Stomach (tissue), 9 donors: Measurements from ENCODE around the gene PSKH1. TPM values are rescaled to one million over a fixed set of nuclear protein-coding genes. Genes with fewer than 3 reads are reported as not detected.
A peak's percentile ranks its signal among the peaks of the same experiment; 100 is the strongest.

Source experiments
- DNase-seq, 2 donors: peaks; one replicate each; pipeline versions ENCODE4 v3.0.0 to v3.0.0-alpha.2; 2013 to 2019
- H3K27ac ChIP-seq, 5 donors: fragments of 200-600 bp in 4 of 5; sonication (generic) in 4 of 5; one replicate each; pipeline ENCODE4 v1.5.1; 2013 to 2019; ENCODE audit warnings: mild to moderate bottlenecking in 1 of 5, moderate library complexity in 1 of 5
- H3K27me3 ChIP-seq, 3 donors: fragments of 200-600 bp; sonication (generic); one replicate each; pipeline ENCODE4 v1.5.1; 2017 to 2019; ENCODE audit warnings: mixed run types in 1 of 3
- H3K36me3 ChIP-seq, 4 donors: fragments of 200-600 bp; sonication (generic); 1 replicate in 3 of 4; 2 replicates in 1 of 4; pipeline ENCODE4 v1.5.1; 2016 to 2019
- H3K4me1 ChIP-seq, 4 donors: fragments of 200-600 bp; sonication (generic); one replicate each; pipeline ENCODE4 v1.5.1; 2016 to 2019
- H3K4me3 ChIP-seq, 4 donors: fragments of 200-600 bp; sonication (generic) in 3 of 4; one replicate each; pipeline ENCODE4 v1.5.1; 2016 to 2019; ENCODE audit warnings: mild to moderate bottlenecking in 1 of 4
- H3K9me3 ChIP-seq, 4 donors: fragments of 200-600 bp; sonication (generic); one replicate each; pipeline ENCODE4 v1.5.1; 2016 to 2019
- EP300 ChIP-seq: sonication (generic); formaldehyde crosslinking; IDR thresholded peaks from one replicate; pipeline ENCODE4 v1.6.1; 2017; ENCODE audit warnings: antibody characterized with exemption
- POLR2A ChIP-seq, 4 donors: fragments of 450-650 bp; IDR thresholded peaks; one replicate each; pipeline ENCODE4 v1.6.1; 2016; ENCODE audit warnings: antibody characterized with exemption in 4 of 4, control low read depth in 2 of 4, mild to moderate bottlenecking in 1 of 4, moderate library complexity in 1 of 4
- POLR2AphosphoS5 ChIP-seq, 3 donors: sonication (generic); formaldehyde crosslinking; IDR thresholded peaks; one replicate each; pipeline ENCODE4 v1.6.1; 2016; ENCODE audit warnings: antibody characterized with exemption in 3 of 3
- WGBS, 5 donors: extraction: QIAGEN DNeasy Blood & Tissue Kit in 3 of 5; methylation state at CpG; one replicate each; pipeline versions ENCODE4 v1.1.5 to v1.1.7; 2013 to 2018; 5-methylcytosine and 5-hydroxymethylcytosine counted together
- intact Hi-C: fragments of 100-400 bp; cut with DNase I; formaldehyde crosslinking; loops from one replicate; pipeline ENCODE4 v1.15.1; 2023; ENCODE audit warnings: low total_unique reads
- polyA plus RNA-seq, 3 donors: library from polyadenylated mRNA; stranded (reverse); fragments of 200-250 nt; gene quantifications; one replicate each; pipeline ENCODE4 v1.2.3, GENCODE V29; 2013
- total RNA-seq, 5 donors: library from RNA; depleted of rRNA; stranded (reverse); fragments of >200 nt; gene quantifications; one replicate each; pipeline versions ENCODE4 v1.1.0 to v1.2.3, GENCODE V29; 2014 to 2016
- TF ChIP-seq, protein P1 (sequence below), 7 experiments: fragments of 450-650 bp in 4 of 7; fragments of 200-600 bp in 3 of 7; sonication (generic) in 3 of 7; IDR thresholded peaks; one replicate each; pipeline ENCODE4 v1.5.1; 2016 to 2019; ENCODE audit warnings: antibody characterized with exemption in 7 of 7, control low read depth in 2 of 7, mild to moderate bottlenecking in 1 of 7
- donor health status: healthy with polysubstance abuse.
- donor health status: Bipolar disorder and iron deficiency.
- donor health status: healthy.

The PSKH1 gene
- total and polyA plus RNA-seq, 8 donors: 10.2 to 93.7 (median 22.4) TPM

DNA sequence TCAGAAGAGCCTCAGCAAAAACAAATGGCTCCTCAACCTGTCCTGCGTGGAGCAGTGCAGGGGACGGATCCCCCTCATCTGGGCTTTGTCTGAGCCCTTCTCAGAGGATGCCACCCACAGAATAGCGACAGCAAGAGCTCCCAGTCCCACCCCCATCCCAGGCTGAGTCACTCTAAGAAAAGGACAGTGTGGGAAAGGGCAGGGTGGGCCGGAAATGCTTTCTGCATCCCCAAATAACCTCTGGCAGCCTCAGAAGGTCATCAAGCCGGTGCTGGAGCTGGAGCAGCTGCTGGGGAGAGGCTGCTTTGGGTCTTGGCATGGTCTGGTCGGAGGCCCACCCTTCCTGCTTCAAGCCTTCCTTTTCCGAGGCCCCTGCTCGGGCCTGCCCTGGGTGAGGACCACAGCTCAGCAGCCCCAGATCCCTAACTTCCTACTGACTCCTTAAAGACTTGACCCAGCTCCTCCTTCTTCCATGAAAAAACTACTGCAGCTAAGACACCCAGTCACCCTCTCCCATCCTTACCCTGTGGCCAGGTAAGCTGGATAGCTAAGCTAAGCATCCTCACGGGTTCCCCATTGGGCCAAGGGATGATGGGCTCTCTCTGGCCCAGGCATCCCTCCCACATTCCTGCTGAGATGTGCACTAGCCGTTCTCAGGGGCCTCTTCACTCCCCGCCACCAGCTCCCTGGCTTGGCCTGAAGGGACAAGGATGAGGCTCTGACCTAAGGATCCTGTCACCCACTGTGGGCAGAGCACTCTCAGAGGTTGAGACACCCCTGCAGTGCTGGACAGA is 66.7 kb downstream of the PSKH1 start:
- TF ChIP-seq EP300 (peak; percentile 27), POLR2AphosphoS5 (IDR thresholded peaks at IDR 0.05) (peak in 2 of 3 donors; percentile 18 to 76), POLR2A (IDR thresholded peaks at IDR 0.05) (no peak)
- TF ChIP-seq, protein P1, sequence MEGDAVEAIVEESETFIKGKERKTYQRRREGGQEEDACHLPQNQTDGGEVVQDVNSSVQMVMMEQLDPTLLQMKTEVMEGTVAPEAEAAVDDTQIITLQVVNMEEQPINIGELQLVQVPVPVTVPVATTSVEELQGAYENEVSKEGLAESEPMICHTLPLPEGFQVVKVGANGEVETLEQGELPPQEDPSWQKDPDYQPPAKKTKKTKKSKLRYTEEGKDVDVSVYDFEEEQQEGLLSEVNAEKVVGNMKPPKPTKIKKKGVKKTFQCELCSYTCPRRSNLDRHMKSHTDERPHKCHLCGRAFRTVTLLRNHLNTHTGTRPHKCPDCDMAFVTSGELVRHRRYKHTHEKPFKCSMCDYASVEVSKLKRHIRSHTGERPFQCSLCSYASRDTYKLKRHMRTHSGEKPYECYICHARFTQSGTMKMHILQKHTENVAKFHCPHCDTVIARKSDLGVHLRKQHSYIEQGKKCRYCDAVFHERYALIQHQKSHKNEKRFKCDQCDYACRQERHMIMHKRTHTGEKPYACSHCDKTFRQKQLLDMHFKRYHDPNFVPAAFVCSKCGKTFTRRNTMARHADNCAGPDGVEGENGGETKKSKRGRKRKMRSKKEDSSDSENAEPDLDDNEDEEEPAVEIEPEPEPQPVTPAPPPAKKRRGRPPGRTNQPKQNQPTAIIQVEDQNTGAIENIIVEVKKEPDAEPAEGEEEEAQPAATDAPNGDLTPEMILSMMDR (IDR thresholded peaks at IDR 0.05): no peak
- peak overlapping the region; percentile 32 to 80 (median 72) for H3K27ac ChIP-seq
- 59 to 70% (median 68%) methylated on average over 9 to 11 of the region's 11 CpGs for WGBS, 5 donors
- intact Hi-C loops: no loop called here
- H3K27me3 ChIP-seq: no peaks in the 10 kb centered on the region
- peaks cover 48 to 86% (median 78%) of the 10 kb centered on the region in 4 donors for H3K36me3 ChIP-seq
- peaks cover 44 to 61% (median 57%) of the 10 kb centered on the region in 4 donors for H3K4me1 ChIP-seq
- H3K4me3 ChIP-seq: no peak overlapping the region
- peak in 1 of 2 donors; percentile 66 for DNase-seq
- H3K9me3 ChIP-seq: no peaks in the 10 kb centered on the region

DNA sequence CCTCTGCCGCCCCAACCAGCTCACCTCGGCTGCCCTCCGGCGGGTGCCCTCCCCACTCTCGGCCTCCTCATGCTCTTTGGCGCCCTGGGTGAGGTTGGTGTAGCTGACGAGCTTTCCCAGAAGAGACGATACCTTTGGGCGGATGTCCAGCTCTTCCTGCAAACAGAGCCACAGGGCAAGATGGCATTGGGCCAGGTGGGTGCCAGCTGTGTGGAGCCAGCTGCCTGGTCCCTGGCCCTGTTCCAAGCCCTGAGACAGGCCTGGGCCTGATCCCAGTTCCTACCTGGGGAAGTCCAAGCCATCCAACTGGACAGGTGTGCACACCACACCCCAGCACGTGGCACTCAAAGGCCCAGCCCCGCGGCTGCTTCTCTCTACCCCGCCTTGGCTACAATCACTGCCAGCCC is 68.5 kb downstream of the PSKH1 start:
- no peaks in the 10 kb centered on the region for H3K27me3 ChIP-seq
- H3K27ac ChIP-seq: peak overlapping the region in 4 of 5 donors; percentile 37 to 80 (median 72)
- intact Hi-C loops: no loop called here
- 44 to 84% (median 58%) methylated on average over 7 to 13 of the region's 13 CpGs for WGBS, 5 donors
- no peak overlapping the region for H3K4me3 ChIP-seq
- H3K9me3 ChIP-seq: no peaks in the 10 kb centered on the region
- peaks cover 60 to 78% (median 72%) of the 10 kb centered on the region in 4 donors for H3K4me1 ChIP-seq
- H3K36me3 ChIP-seq: peaks cover 42 to 68% (median 62%) of the 10 kb centered on the region in 4 donors
- TF ChIP-seq POLR2A (IDR thresholded peaks at IDR 0.05) (no peak), POLR2AphosphoS5 (IDR thresholded peaks at IDR 0.05) (peak in 1 of 3 donors; percentile 26), EP300 (no peak)
- TF ChIP-seq, protein P1 (IDR thresholded peaks at IDR 0.05): no peak
- peak; percentile 61 to 91 for DNase-seq

DNA sequence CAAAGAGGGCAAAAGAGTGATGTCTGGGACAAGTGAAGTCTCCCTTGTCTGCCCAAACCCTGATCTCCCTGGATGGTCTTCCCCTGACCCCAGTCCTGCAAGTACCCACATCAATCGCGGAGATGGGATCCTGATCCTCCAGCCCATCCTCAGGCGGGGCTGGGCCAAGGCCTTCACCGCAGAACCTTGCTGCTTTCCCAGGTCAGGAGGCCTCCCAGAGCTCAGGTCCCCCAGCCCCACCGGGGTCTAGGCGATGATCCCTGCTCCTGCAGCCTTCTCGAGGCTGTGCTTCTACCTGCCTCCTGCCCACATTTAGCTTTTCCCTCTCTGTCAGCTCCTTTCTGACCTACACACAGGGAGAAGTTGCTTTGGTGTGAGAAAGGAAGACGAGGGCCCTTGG is 69.1 kb downstream of the PSKH1 start:
- intact Hi-C loops: no loop called here
- no peaks in the 10 kb centered on the region for H3K27me3 ChIP-seq
- TF ChIP-seq POLR2AphosphoS5 (IDR thresholded peaks at IDR 0.05) (no peak), EP300 (no peak), POLR2A (IDR thresholded peaks at IDR 0.05) (no peak)
- TF ChIP-seq, protein P1 (IDR thresholded peaks at IDR 0.05): no peak
- no peaks in the 10 kb centered on the region for H3K9me3 ChIP-seq
- no peak overlapping the region for H3K4me3 ChIP-seq
- peaks cover 66 to 84% (median 78%) of the 10 kb centered on the region in 4 donors for H3K4me1 ChIP-seq
- peaks cover 42 to 64% (median 58%) of the 10 kb centered on the region in 4 donors for H3K36me3 ChIP-seq
- WGBS, 5 donors: 94 to 100% (median 97%) methylated on average over 6 to 8 of the region's 8 CpGs
- DNase-seq: no peak
- H3K27ac ChIP-seq: peak overlapping the region in 4 of 5 donors; percentile 37 to 80 (median 72)

DNA sequence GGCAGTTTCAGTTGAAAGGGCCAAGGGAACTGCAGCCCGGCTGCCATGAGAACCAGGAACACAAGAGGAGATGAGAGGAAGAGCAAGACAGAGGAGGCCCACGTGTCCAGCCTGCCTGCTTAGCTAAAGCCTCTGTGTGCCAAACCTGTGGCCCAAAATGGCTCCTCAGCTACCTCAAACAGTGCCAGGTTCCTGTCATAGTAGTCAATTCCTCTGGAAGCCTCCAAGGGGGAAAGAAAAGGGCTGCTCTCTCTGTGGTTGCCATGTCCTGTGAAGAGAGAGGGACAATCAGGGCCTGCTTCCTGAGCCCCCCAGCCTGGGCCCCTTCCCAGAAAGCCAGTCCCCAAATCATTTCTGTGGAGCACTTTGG is 70.2 kb downstream of the PSKH1 start:
- WGBS, 5 donors: 75 to 94% (median 86%) methylated on average over 2 of the region's 2 CpGs
- no peak for TF ChIP-seq POLR2AphosphoS5 (IDR thresholded peaks at IDR 0.05)
- no peak for TF ChIP-seq EP300
- TF ChIP-seq POLR2A (IDR thresholded peaks at IDR 0.05): no peak
- TF ChIP-seq, protein P1 (IDR thresholded peaks at IDR 0.05): no peak
- no peak for DNase-seq
- H3K4me3 ChIP-seq: no peak overlapping the region
- peak overlapping the region in 4 of 5 donors; percentile 33 to 72 (median 52) for H3K27ac ChIP-seq
- H3K9me3 ChIP-seq: no peaks in the 10 kb centered on the region
- peaks cover 70 to 91% (median 83%) of the 10 kb centered on the region in 4 donors for H3K4me1 ChIP-seq
- intact Hi-C loops: no loop called here
- H3K27me3 ChIP-seq: no peaks in the 10 kb centered on the region
- H3K36me3 ChIP-seq: peaks cover 32 to 53% (median 48%) of the 10 kb centered on the region in 4 donors
